TTC549 (cell line): Measurements from ENCODE around the gene PTPRE.

Experiments used
- FAIRE-seq: peaks from 2 replicates; lab custom pipeline; 2012; peaks lifted over from hg19 to GRCh38; lab: Jason Lieb, UNC

Gene PTPRE

DNA sequence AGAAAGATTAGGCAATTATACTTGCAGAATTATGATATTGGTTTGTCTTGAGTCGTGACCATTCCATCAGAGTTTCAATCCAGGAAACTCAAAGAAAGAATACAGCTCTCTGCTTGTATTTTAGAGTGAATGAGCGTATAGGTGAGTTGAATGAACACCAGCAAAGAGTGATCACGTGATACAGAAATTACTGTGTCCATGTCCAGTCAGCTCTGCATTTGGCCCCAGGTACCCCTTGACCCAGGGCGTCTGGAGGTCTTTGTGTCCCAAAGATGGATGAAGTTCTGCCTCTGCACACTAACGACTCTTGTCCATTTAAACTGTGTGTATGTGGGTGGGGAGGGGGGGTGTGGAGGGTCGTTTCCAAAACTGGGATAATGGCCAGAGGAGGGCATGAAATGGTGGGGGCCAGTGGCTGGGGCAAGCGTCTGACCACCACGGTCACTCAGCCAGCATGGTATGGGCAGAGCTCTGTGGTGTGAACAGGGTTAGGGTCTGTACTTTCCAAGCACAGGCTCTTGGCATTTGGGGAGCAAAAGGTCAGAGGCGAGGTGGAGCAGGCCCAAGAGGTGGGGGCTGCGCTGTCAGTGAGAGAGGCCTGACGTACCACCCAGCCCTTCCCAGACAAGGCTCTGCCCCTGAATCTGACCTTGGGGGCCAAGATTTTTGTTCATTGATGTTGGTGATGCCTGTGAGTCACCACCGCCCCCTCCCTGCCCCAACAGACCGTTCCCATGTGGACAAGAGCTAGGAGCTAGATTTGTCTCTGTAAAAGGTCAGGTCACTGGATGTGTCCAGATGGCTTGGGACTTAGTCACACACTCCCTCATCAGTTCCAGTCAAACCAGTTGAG is 1.4 kb downstream of the PTPRE start:
- no peak for FAIRE-seq

DNA sequence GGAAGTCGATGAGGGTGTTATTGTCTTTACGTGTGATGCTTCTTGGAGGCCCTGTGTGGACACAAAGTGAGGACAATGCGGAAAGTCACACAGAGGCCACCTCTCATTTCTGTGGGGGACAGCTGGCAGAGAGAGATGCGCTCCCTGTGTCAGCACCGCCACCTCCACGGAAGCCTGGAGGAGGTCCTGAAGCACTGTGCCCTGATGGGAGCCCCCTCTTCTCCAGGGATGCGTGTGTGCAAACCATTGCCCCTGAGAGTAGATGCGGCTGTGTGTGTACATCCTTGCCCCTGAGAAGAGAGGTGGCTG is 2.0 kb downstream of the PTPRE start:
- no peak for FAIRE-seq

- FAIRE-seq, result no peak
Observed at GRCh38 chr10:127909716-127910463, 3.0 kb downstream of the PTPRE start.

- no peak for FAIRE-seq
Observed at GRCh38 chr10:127910464-127910770, 3.5 kb downstream of the PTPRE start.

DNA sequence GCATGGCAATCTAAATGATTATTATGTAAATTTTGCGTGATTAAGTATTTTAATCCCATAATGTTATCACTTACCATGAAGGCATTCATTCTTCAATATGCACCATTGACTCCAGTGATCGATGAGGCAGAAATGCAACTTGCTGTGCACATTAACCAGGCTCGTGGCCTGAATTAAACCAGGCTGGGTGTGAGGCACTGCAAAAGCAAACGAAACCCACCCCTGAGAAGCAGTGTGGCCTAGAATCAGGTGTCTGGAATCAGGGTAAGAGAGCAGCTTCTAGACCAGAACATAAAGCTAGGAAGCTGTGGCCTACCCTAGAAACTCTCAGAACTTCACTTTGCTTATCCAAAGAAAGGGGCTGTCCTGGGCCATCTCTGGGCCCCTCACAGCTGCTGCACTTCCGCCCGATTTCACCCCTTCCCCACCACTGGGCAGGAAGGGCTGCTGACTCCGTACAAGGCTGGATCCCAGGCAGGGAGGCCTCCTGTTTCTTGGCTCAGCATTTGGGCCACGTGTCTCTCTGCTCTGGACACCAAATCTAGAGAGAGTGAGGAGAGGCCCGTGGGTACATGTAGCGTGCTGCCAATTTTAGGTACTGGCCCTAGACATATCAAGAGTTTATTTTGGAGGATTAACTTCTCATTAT is 4.4 kb downstream of the PTPRE start:
- FAIRE-seq, result no peak

- FAIRE-seq, result no peak
Observed at GRCh38 chr10:127911867-127912257, 5.0 kb downstream of the PTPRE start.

DNA sequence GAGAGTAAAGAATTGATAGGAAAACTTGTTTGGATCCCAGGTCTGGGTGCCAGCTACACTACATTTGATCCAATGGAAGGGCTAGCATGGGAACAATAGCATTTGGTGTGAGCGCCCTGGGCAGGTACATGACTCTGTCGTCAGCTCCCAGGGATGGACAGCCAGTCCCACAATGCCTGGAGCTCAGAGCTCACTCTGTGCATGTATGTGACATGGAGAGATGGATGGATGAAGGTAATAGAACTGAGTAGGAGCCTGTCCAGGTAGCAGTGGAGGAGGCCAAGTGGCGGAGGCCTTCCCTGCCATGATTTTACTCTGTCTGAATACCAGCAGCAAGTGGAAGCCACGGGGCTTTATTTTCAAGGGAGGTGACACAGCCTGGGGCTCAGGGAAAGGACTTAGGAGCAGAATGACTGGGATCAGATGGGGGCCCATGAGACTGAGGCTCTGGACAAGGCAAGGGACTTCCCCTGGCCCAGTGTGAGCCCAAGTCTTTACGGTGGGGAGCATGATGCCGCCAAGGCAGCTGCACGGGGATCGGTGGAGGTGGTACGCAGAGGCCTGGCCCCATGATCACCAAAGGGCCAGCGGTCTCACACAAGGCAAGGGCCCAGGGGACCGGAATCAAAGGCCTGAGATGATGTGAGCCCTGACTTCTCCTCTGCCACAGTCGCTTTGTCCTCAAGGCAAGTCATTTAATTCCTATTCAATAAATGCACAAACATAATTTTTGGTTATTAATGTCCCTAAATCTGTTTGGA is 5.9 kb downstream of the PTPRE start:
- FAIRE-seq, result no peak

DNA sequence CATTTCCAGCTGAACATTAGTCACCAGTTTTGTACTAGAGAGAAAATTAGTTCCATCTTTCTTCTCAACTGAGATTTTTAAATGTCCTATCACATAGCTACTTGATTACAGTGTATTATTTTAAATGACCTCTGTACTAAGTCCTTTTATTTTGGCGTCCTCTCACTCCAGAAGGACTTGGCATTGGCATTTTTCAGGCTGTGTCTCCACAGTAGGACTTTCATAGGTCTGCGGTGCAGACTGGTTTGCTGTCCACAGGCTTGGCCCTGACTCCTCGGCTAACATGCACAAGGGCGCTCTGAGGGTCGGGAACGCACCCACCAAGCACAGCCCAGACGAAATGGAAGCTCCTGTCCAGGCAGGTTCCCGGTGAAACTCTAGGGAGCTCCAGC is 6.5 kb downstream of the PTPRE start:
- no peak for FAIRE-seq

GRCh38 chr10:127915324-127915723 is 8.4 kb downstream of the PTPRE start:
- no peak for FAIRE-seq

GRCh38 chr10:127916826-127917225 is 9.9 kb downstream of the PTPRE start:
- FAIRE-seq, result no peak

- no peak for FAIRE-seq
Observed at GRCh38 chr10:127918572-127918971, 11.7 kb downstream of the PTPRE start.

GRCh38 chr10:127919418-127920271 is 12.7 kb downstream of the PTPRE start:
- no peak for FAIRE-seq

DNA sequence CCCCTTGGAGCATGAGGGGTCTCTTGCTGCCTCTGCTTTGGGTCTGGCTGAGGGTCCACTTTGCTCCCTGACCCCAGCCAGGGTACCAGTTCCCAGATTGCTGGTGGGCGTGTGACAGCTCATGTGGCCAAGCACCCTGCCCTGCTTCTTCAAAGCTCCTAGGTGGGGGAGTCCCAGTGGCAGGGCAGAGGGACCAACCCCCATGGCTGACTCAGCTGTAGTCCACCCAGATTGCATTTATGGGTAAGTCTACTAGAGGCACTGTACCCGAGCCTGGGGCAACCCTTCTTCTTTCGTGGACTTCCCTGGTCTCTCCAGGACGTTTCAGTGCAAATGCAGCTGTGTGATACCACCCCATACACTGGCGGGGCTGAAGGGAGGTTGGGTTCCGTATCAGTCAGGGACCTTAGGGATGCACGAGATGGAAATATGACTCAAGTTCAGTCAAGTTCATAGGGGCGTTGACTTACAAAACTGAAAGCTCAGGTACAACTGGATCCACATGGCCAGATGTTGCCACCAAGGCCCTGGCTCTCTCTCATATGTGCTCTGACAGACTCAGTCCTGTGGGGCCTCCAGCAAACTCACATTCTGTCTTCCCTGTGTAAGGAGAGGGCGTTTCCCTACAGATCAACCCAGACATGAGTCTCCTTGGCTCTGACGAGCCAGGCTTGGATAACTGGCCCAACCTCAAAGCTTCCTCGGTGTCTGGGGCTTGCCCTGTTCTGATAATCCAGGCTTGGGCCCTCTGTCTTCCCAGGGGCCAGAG is 13.6 kb downstream of the PTPRE start:
- no peak for FAIRE-seq

GRCh38 chr10:127921075-127921752 is 14.3 kb downstream of the PTPRE start:
- FAIRE-seq, result no peak

- FAIRE-seq, result no peak
Observed at GRCh38 chr10:127921753-127922145, 14.8 kb downstream of the PTPRE start.

- FAIRE-seq, result no peak
Observed at GRCh38 chr10:127922206-127922605, 15.3 kb downstream of the PTPRE start.

DNA sequence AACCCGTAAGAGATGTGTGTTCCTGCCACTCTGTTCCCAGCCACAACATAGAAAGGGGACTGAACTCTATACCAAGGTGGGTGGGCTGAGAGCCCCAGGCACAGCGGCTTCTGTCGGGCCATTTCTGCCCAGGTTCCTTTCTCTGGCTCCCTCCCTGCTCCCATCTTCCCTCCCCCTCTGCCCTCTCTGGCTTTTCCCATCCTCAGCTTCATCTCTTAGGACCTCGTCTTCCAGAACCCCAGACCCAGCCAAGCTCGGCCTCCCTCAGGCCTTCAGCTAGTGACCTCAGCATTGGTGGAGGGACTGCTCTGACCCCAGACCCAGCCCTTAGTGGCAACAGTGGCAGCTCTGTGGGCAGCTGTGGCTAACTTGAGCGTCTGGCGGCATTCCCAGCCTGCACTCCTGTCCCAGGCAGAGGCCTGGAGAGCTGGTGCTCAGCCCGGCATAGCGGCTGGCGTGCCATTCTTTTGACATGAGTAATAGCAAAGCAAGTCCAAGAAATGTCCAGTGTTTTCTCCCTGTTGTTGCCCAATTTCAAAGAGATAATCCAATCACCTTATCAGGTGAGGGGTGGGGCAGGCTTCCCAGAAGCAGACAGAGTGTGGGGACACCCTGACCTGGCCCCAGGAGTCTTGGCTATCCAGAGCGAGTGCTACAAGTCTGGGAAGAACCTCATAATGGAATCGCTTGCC is 15.9 kb downstream of the PTPRE start:
- FAIRE-seq, result no peak

GRCh38 chr10:127923646-127924045 is 16.7 kb downstream of the PTPRE start:
- no peak for FAIRE-seq

- no peak for FAIRE-seq
Observed at GRCh38 chr10:127925471-127926207, 18.7 kb downstream of the PTPRE start.
